GM23248 (cell line): Measurements from ENCODE around the gene ZNF205. TPM values are rescaled to one million over a fixed set of nuclear protein-coding genes. Genes with fewer than 3 reads are reported as not detected.

Source experiments
- DNase-seq: peaks from one replicate; pipeline ENCODE4 v3.0.0-alpha.2; 2015
- H2AFZ ChIP-seq: fragments of 200-600 bp; sonication (generic); 2 replicates; pipeline ENCODE4 v1.6.1; 2016; ENCODE audit warnings: antibody characterized with exemption
- H3F3A ChIP-seq: fragments of 200-600 bp; sonication (generic); 2 replicates; pipeline ENCODE4 v1.6.1; 2016; ENCODE audit warnings: mild to moderate bottlenecking, antibody characterized with exemption, mixed run types; ENCODE audit not compliant: insufficient read depth
- H3K27ac ChIP-seq: fragments of 200-600 bp; sonication (generic); 2 replicates; pipeline ENCODE4 v1.5.1; 2016; ENCODE audit warnings: mild to moderate bottlenecking
- H3K27me3 ChIP-seq: fragments of 200-600 bp; sonication (generic); replicated peaks from 2 replicates; pipeline ENCODE4 v1.6.1; 2016; ENCODE audit warnings: mild to moderate bottlenecking; ENCODE audit not compliant: insufficient read depth
- H3K36me3 ChIP-seq: fragments of 200-600 bp; sonication (generic); 2 replicates; pipeline ENCODE4 v1.6.1; 2016; ENCODE audit warnings: low read depth, mild to moderate bottlenecking
- H3K4me1 ChIP-seq: fragments of 200-600 bp; sonication (generic); 2 replicates; pipeline ENCODE4 v1.6.1; 2016; ENCODE audit warnings: mild to moderate bottlenecking; ENCODE audit not compliant: insufficient read depth
- H3K4me2 ChIP-seq: fragments of 200-600 bp; sonication (generic); one replicate; pipeline ENCODE4 v1.6.1; 2016; ENCODE audit warnings: mild to moderate bottlenecking; ENCODE audit not compliant: unreplicated experiment
- H3K4me3 ChIP-seq: fragments of 200-600 bp; sonication (generic); 2 replicates; pipeline ENCODE4 v1.5.1; 2016; ENCODE audit warnings: mild to moderate bottlenecking
- H3K79me2 ChIP-seq: fragments of 200-600 bp; sonication (generic); 2 replicates; pipeline ENCODE4 v1.6.1; 2016; ENCODE audit warnings: mild to moderate bottlenecking; ENCODE audit not compliant: insufficient read depth
- H3K9ac ChIP-seq: fragments of 200-600 bp; sonication (generic); 2 replicates; pipeline ENCODE4 v1.6.1; 2016; ENCODE audit warnings: mild to moderate bottlenecking
- H3K9me2 ChIP-seq: fragments of 200-600 bp; sonication (generic); 2 replicates; pipeline ENCODE4 v1.6.1; 2016; ENCODE audit warnings: mixed run types, mild to moderate bottlenecking, moderate library complexity; ENCODE audit not compliant: insufficient read depth
- H3K9me3 ChIP-seq: fragments of 200-600 bp; sonication (generic); one replicate; pipeline ENCODE4 v1.6.1; 2017; ENCODE audit warnings: low read depth
- H4K20me1 ChIP-seq: fragments of 200-600 bp; sonication (generic); 2 replicates; pipeline ENCODE4 v1.6.0; 2016; ENCODE audit not compliant: insufficient read depth
- EZH2 ChIP-seq: fragments of 200-600 bp; sonication (generic); IDR thresholded peaks from 2 replicates; pipeline ENCODE4 v1.6.1; 2018; ENCODE audit warnings: antibody characterized with exemption, mild to moderate bottlenecking; ENCODE audit not compliant: insufficient read depth, poor library complexity, severe bottlenecking
- EZH2phosphoT487 ChIP-seq: fragments of 200-600 bp; sonication (generic); IDR thresholded peaks from 2 replicates; pipeline ENCODE4 v1.6.1; 2018; ENCODE audit warnings: antibody characterized with exemption, moderate library complexity, mild to moderate bottlenecking, low read depth; ENCODE audit not compliant: insufficient read depth
- WGBS, 2 experiments: methylation state at CpG; one replicate each; pipeline ENCODE4 v1.1.6; 2015 to 2017; ENCODE audit warnings: low lambda C conversion rate in 2 of 2, low coverage in 1 of 2; ENCODE audit errors: missing lambda C conversion rate in 2 of 2; 5-methylcytosine and 5-hydroxymethylcytosine counted together
- in situ Hi-C: fragments of 300-500 bp; cut with MboI; formaldehyde crosslinking; loops from 2 replicates; pipeline ENCODE4 v1.15.0; 2020
- polyA plus RNA-seq: library from polyadenylated mRNA; unstranded; fragments of >200 nt; fragmentation: Nextera tagmentation; extraction: Ambion mirVana; gene quantifications from 2 replicates; pipeline ENCODE4 v1.2.1, GENCODE V29; 2016
- total RNA-seq: library from RNA; depleted of rRNA; stranded (reverse); fragments of >200 nt; shearing (Covaris generic); gene quantifications from 2 replicates; pipeline ENCODE4 v1.2.3, GENCODE V29; 2014

ZNF205 gene
- total and polyA plus RNA-seq, 2 experiments from 2014 or later: 4.4 to 14.6 TPM

DNA sequence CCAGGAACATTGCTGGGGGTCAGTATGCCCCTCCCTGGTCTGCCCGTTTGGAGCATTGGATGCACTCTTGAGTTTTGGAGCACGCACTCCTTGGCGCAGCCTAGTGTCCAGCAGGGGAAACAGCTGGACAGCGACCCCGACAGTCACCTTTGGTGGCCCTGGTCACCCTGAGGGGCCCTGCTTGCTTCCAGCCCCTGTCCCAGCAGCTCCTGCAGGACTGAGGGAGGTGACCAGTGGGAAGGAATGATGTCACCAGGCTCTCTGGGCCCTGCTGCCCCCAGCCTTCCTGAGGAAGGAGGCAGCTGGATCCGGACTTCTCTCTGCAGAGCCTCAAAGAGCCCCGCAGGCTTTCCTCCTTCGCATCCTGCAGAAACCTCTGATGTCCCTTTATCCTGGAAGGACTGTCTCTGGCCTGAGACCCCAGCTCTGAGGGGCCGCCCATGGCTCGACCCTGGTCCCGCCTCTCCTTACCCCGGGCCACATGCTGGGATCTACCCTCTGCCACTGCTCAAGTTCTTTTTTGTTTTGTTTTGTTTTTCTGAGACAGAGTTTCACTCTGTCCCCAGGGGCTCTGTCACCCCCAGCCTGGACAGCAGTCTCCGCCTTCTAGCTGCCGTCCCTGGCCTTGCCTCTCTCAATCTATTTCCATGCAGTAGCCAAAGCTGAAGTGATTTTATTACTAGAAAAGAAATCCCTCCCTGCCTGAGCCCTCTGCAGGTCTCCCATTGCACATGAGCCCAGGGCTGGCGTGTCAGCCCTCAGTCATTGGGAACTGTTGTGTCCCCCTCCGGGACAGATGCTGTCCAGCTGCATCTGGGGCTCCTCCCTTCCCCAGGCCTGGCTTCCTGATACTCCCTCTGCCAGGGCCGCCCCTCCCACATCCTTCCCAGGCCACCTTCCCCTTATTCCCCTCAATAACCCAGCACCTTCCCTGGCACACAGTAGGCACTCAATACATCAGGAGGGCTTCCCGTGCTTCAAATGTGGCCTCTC lies 24.8 kb upstream of the ZNF205 start:
- Histone ChIP-seq H3K9me2 (no peaks in the 10 kb centered on the region), H3K79me2 (no peaks in the 10 kb centered on the region), H3K27me3 (peaks cover 14% of the 10 kb centered on the region; the same call in 1 of the 2 replicates), H2AFZ (no peak overlapping the region), H3K4me1 (no peaks in the 10 kb centered on the region), H3K9me3 (no peaks in the 10 kb centered on the region), H3K27ac (no peak overlapping the region), H3K4me3 (no peak overlapping the region), H3K4me2 (no peak overlapping the region), H4K20me1 (no peaks in the 10 kb centered on the region), H3K9ac (no peak overlapping the region), H3K36me3 (no peaks in the 10 kb centered on the region), H3F3A (no peaks in the 10 kb centered on the region)
- DNase-seq: no peak
- in situ Hi-C loops: no loop called here
- TF ChIP-seq EZH2: no peak
- TF ChIP-seq EZH2phosphoT487: no peak
- 59 to 62% methylated on average over 18 of the region's 18 CpGs for WGBS, 2 experiments

- H3K27ac ChIP-seq: no peak overlapping the region
- H3K9me3 ChIP-seq: no peaks in the 10 kb centered on the region
- no peak for DNase-seq
- no peaks in the 10 kb centered on the region for H3F3A ChIP-seq
- H3K79me2 ChIP-seq: no peaks in the 10 kb centered on the region
- H3K4me1 ChIP-seq: no peaks in the 10 kb centered on the region
- 58 to 61% methylated on average over 7 of the region's 7 CpGs for WGBS, 2 experiments
- H2AFZ ChIP-seq: no peak overlapping the region
- H3K4me3 ChIP-seq: no peak overlapping the region
- no peak for TF ChIP-seq EZH2
- TF ChIP-seq EZH2phosphoT487: no peak
- peaks cover 14% of the 10 kb centered on the region; the same call in 1 of the 2 replicates for H3K27me3 ChIP-seq
- in situ Hi-C loops: no loop called here
- no peaks in the 10 kb centered on the region for H4K20me1 ChIP-seq
- no peaks in the 10 kb centered on the region for H3K9me2 ChIP-seq
- no peaks in the 10 kb centered on the region for H3K36me3 ChIP-seq
- H3K9ac ChIP-seq: no peak overlapping the region
- no peak overlapping the region for H3K4me2 ChIP-seq
Measured at GRCh38 chr16:3088450-3088849, 23.9 kb upstream of the ZNF205 start.

DNA sequence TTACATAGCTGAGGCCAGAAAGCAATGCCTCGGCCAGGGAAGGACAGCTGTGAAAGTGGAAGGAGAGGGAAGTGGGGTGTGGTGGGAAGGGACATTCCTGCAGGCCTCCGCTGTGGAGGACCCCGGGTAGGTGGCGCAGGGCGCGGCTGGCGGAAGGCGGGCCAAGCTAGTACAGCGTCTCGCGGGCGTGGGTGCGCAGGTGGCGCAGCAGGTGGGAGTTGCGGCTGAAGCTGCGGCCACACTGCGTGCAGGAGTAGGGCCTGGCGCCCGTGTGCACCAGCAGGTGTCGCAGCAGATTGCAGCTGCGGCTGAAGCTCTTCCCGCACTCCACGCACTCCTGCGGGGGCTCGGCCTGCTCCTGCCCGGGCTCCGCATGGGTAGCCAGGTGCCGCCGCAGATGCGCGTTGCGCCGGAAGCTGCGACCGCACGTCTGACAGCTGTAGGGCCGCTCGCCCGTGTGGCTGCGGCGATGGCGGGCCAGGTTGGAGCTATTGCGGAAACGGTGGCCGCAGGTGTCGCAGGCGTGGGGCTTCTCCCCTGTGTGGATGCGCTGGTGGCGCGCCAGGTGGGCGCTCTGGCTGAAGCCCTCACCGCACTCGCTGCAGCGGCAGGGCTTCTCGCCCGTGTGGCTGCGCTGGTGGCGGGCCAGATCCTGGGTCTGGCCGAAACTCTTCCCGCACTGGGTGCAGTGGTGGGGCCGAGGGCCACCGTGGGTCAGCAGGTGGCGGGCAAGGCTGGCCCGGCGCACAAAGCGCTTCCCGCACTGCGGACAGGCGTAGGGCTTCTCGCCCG lies 23.3 kb upstream of the ZNF205 start:
- no peak for DNase-seq
- H3K27me3 ChIP-seq: peaks cover 14% of the 10 kb centered on the region; the same call in 1 of the 2 replicates
- no peak overlapping the region for H3K4me2 ChIP-seq
- no peak overlapping the region for H3K27ac ChIP-seq
- H3K36me3 ChIP-seq: no peaks in the 10 kb centered on the region
- no peak overlapping the region for H2AFZ ChIP-seq
- 91 to 93% methylated on average over 62 to 71 of the region's 71 CpGs for WGBS, 2 experiments
- TF ChIP-seq EZH2 (no peak), EZH2phosphoT487 (no peak)
- H3K79me2 ChIP-seq: no peaks in the 10 kb centered on the region
- no peaks in the 10 kb centered on the region for H3K4me1 ChIP-seq
- no peaks in the 10 kb centered on the region for H3K9me2 ChIP-seq
- H3K9ac ChIP-seq: no peak overlapping the region
- in situ Hi-C loops: no loop called here
- H3F3A ChIP-seq: no peaks in the 10 kb centered on the region
- no peak overlapping the region for H3K4me3 ChIP-seq
- no peaks in the 10 kb centered on the region for H4K20me1 ChIP-seq
- no peaks in the 10 kb centered on the region for H3K9me3 ChIP-seq
